Amygdala (tissue), 56 donors: ENCODE data around the gene GJB4.

Source experiments
- DNase-seq, 56 donors: peaks; one replicate each; lab custom pipeline; 2025; lab: John Stamatoyannopoulos, UW

Gene GJB4

DNA sequence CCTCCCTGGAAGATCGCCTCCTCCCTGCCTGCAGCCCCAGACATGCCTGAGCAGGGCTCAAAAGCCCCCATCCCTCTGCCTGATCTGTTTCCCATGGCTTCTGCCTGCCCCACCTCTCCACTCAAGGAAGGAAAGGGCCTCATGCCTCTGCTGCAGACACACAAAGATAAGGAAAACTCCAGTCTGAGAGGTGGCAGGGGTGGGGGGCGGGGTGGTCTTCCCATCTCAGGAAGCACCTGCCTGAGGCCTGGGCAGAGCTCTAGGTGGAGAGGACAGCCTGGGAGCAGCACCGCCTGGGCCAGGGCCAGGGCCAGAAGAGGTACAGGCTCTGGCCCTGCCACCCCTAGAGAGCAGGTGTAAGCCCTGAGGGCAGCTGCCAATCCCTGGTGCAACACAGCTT is 17.4 kb downstream of the GJB4 start:
- no peak for DNase-seq

DNA sequence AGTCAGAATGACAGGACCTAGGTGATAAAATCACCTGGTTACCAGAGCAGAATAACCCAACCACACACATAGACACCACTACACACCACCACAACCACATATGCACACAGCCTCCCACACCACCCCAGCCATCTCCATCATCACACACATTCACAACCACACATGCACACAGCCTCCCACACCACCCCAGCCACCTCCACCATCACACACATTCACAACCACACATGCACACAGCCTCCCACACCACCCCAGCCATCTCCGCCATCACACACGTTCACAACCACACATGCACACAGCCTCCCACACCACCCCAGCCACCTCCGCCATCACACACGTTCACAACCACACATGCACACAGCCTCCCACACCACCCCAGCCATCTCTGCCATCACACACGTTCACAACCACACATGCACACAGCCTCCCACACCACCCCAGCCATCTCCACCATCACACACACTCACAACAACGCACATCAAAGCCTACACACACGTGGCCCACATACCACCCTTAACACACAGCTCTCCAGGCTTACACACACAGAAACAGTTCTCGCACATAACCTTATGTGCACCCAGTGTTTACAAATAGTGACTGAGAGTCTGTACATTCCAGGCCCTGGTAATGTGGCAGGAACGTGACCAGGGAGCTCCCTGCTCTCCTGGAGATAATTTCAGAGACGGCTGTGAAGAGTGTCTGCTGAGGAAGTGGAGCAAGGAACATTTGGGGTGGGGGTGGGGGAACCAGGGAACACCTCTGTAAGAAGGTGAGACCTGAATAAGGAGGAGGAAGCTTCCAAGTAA is 18.2 kb downstream of the GJB4 start:
- DNase-seq = no peak

DNA sequence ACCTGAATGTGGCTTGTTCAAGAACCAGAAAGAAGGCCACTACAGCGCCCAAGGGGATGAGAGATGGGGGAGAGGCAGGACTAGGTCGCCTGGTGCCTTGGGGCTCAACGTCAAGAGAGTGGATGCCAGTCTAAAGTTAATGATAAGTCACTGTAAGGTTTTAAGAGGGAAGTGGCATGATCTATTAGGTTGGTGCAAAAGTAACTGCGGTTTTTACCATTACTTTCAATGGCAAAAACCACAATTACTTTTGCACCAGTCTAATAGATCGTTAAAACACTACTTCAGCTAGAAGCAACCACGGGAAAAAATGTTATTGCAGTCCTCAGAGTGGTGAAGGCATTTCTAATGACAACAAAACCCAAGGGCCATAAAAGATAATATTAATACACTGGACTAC is 18.8 kb downstream of the GJB4 start:
- DNase-seq = no peak

DNA sequence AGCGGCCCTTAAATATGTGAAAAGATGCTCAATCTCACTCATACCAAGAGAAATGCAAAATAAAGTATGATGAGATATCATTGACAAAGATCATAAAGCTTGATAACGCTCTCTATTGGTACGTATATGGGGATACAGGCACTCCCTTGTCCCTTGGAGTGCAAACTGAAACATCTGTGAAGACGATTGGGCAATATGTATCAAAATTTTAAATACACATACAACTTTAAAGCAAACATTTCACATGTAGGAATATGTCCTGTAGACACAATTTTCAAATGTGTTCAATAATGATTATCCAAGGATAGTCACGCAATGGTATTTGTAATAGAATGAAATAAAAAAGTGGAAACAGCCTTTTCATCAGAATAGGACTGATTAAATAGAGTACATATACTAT is 19.5 kb downstream of the GJB4 start:
- DNase-seq = no peak

- DNase-seq = no peak
Measured at GRCh38 chr1:34779526-34779925, 20.0 kb downstream of the GJB4 start.

- DNase-seq = no peak
Measured at GRCh38 chr1:34779962-34780361, 20.4 kb downstream of the GJB4 start.

DNA sequence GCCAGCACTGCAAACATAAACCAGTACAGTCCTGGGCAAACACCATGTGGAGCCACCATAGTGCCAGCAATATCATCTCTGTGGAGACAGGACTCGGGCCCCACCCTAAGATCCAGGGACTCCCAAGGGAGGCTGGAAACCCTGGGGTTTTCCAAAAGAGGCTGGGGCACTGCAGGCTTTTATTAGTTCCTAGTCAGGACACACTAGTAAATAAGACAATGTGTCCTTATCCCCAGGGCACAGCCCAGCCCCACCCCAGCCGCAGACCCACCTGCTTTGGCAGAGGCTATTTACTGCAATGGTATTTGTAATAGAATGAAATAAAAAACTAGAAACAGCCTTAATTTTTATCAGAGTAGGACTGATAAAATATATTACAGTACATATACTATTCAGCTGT is 21.0 kb downstream of the GJB4 start:
- DNase-seq = no peak

DNA sequence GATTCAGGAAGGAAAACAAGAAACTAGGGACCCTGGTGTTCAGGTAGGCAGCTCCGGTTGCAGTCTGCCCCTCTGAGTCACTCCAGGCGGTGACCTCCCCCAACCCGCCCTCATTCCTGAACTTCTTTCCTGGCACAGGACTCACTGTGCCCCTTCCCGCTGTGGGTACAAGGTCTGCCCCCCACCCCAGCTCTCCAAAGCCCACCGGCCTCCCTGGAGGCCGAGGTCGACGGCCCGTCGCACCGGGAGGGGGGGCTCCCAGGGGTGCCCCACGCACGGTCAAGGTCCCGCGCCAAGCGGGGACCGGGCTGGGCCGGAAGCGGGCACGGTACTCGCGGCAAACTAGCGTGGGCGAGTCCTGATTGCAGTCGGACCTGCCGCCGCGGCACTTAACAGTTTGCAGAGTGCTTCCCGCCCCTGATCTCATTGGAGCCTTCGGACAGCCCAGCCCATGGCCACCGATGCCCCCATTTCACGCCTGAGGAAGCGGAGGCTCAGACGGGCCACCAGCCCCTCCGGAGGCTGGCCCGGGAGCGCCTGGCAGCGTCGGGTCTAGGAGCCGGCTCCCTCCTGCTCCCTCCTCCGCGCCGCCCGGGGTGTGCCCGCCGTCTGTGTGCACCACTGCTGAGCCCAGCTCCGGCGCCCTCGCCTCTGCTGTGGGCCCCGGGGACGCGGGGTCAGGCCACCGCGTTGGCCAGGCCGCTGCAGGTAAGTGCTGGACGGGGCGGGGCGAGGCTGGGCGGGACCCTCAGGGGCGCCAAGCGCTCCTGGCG is 21.7 kb downstream of the GJB4 start, which contains the start of gene GJB3:
GJB3 (plus strand) TSS at position 144 of the 773 bp plus-strand sequence. CDS start 3,549 bp downstream, outside the sequence.
- no peak for DNase-seq

DNA sequence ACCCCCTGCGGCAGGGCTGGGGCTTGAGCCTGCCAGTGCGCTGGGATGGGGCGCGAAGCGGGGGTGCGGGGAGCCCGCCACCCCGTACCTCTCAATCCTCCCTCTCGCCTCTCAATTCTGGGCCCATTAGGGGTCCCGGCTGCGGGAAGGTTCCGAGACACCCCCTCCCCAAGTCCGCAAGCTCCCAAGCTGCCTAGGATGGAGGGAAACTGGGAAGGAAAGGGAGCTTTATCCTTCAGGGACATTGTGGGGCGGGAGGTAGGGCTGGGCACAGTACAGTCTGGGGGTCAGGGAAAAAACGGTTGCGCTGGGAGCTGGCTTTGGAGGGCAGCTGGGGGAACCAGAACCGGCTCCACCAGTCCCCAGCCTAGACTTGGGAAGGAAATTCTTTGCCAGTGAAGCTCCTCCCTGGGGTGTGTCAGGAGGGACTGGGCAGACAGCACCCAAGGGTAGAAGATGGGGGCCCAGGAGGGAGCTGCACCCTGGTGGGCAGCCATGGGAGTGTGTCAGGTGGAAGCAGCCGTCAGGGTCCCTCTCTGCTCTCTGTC is 22.4 kb downstream of the GJB4 start:
- peak in 1 of 56 donors; percentile 8 for DNase-seq

DNA sequence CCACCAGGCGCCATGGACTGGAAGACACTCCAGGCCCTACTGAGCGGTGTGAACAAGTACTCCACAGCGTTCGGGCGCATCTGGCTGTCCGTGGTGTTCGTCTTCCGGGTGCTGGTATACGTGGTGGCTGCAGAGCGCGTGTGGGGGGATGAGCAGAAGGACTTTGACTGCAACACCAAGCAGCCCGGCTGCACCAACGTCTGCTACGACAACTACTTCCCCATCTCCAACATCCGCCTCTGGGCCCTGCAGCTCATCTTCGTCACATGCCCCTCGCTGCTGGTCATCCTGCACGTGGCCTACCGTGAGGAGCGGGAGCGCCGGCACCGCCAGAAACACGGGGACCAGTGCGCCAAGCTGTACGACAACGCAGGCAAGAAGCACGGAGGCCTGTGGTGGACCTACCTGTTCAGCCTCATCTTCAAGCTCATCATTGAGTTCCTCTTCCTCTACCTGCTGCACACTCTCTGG is 25.2 kb downstream of the GJB4 start:
- DNase-seq = no peak

GRCh38 chr1:34785231-34785874 is 25.8 kb downstream of the GJB4 start:
- no peak for DNase-seq

DNA sequence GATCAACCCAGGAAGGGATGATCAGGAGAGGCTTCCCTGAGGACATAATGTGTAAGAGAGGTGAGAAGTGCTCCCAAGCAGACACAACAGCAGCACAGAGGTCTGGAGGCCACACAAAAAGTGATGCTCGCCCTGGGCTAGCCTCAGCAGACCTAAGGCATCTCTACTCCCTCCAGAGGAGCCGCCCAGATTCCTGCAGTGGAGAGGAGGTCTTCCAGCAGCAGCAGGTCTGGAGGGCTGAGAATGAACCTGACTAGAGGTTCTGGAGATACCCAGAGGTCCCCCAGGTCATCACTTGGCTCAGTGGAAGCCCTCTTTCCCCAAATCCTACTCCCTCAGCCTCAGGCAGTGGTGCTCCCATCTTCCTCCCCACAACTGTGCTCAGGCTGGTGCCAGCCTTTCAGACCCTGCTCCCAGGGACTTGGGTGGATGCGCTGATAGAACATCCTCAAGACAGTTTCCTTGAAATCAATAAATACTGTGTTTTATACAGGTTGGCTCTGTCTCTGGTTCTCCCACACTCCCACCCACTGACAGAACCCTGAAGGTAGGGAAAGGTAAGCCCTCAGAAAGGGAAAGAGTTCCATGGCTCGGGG is 26.4 kb downstream of the GJB4 start:
- DNase-seq = no peak

DNA sequence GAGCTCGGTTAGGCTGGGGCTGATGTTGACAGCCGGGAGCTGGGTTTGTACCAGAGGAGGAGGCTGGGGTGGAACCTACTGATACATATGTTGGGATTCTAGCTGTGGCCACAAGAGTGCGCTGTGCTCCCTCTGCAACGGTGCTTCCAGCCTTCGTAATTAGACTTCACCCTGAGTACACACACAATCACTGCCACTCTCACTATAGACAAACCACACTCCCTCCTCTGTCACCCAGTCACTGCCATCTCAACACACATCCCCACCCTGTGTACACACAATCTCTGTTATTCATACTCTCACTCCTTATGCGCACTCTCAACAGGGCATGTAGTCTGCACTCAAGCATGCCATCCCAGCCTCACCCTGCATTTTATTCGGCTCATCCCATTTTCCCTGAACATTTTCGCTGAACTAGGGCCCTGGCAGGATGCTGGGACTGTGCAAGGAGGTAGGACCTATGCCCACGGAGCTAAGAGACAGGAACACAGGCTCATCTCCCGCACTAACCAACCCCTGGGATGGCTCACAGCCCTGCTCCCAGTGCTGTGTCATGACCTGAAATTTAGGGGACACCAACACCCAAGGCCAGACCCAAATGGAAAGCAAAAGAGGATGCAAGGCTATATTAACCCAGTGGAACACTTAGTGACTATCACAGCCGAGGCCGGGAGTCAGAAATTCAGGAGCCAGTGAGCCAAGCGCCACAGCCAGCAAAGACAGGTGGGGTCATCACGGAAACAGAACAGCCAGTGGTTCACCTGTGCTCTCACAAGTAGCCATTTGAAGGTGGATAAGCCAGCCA is 27.2 kb downstream of the GJB4 start:
- peak in 50 of 56 donors; percentile 7 to 86 (median 53) for DNase-seq

- DNase-seq = peak in 1 of 56 donors; percentile 15
Measured at GRCh38 chr1:34787461-34788420, 28.2 kb downstream of the GJB4 start.

- DNase-seq = no peak
Measured at GRCh38 chr1:34790985-34791384, 31.4 kb downstream of the GJB4 start.

GRCh38 chr1:34792424-34792823 is 32.9 kb downstream of the GJB4 start:
- no peak for DNase-seq

- DNase-seq = no peak
Measured at GRCh38 chr1:34792868-34793727, 33.6 kb downstream of the GJB4 start, which contains the start of gene GJA4. Gene GJA4 (plus strand): TSS chr1:34792999. CDS start chr1:34794214, 1,215 bp downstream.
